Measurements from ENCODE around the gene SYVN1.
A peak's percentile ranks its signal among the peaks of the same experiment; 100 is the strongest.

DNA sequence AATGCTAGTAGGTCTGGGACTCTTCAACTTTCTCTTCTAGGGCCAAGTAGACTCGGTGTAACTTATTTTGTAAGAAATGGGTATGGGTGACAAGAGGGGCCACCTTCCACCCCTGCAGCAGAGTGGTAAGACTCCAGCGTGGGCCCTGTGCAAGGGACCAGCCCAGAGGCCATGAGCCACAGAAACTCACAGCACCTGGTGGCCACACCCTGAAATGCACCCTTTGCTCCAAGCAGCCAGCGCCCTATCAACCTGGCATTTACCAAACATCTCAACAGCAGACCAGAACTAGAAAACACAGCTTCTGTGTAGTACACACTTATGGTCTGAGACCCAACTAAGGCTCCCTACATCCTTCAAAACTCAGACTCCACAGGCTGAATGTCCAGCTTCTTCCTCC, 56.2 kb downstream of the SYVN1 start:
- TF ChIP-seq, protein P1, sequence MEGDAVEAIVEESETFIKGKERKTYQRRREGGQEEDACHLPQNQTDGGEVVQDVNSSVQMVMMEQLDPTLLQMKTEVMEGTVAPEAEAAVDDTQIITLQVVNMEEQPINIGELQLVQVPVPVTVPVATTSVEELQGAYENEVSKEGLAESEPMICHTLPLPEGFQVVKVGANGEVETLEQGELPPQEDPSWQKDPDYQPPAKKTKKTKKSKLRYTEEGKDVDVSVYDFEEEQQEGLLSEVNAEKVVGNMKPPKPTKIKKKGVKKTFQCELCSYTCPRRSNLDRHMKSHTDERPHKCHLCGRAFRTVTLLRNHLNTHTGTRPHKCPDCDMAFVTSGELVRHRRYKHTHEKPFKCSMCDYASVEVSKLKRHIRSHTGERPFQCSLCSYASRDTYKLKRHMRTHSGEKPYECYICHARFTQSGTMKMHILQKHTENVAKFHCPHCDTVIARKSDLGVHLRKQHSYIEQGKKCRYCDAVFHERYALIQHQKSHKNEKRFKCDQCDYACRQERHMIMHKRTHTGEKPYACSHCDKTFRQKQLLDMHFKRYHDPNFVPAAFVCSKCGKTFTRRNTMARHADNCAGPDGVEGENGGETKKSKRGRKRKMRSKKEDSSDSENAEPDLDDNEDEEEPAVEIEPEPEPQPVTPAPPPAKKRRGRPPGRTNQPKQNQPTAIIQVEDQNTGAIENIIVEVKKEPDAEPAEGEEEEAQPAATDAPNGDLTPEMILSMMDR (IDR thresholded peaks at IDR 0.05; ENCODE audit: low read length) = peak; percentile 77
- TF ChIP-seq EZH2 (IDR thresholded peaks at IDR 0.05; ENCODE audit: borderline replicate concordance, low read length) = no peak

Measured in OCI-LY1 (cell line).